NB4 (cell line): ENCODE measurements around the gene SLCO2A1.

Source experiments
- DNase-seq: peaks from one replicate; pipeline ENCODE4 v3.0.0; 2010; ENCODE audit warnings: low read depth
- H3K4me3 ChIP-seq: one replicate; pipeline ENCODE4 v1.5.1; 2011; ENCODE audit warnings: mild to moderate bottlenecking, low read depth, low read length, moderate library complexity
- CTCF ChIP-seq: IDR thresholded peaks from one replicate; pipeline ENCODE4 v1.5.1; 2012; ENCODE audit warnings: low read depth, low read length
- MYC ChIP-seq: IDR thresholded peaks from 2 replicates; pipeline ENCODE4 v1.6.1; 2011; ENCODE audit warnings: low read depth, low read length
- POLR2A ChIP-seq: IDR thresholded peaks from 2 replicates; pipeline ENCODE4 v1.6.1; 2011; ENCODE audit warnings: mild to moderate bottlenecking; ENCODE audit not compliant: insufficient read length; ENCODE audit errors: extremely low read depth
- TF ChIP-seq, protein P1 (sequence below): IDR thresholded peaks from 2 replicates; pipeline ENCODE4 v1.6.1; 2011; ENCODE audit warnings: low read depth, low read length

SLCO2A1 gene

DNA sequence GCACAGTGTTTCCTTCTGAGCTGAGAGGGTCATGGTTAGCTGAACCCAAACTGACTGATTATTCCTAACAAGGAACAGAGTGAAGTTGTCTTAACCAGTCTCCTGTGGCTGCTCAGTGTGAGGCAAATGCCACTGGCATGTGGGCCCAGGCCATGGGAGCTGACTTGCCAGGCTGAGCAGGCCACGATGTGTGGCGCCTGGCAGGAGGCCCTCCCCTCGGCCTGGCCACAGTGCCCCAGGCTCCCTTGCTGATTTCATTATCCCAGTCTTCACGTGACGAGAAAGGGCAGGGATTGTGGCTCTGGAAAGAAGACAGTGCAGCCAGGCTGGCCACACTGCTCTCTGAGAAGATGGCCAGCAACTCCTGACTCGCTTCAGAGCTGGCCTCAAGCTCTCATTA is 58.8 kb downstream of the SLCO2A1 start:
- no peak overlapping the region for H3K4me3 ChIP-seq
- no peak for DNase-seq
- TF ChIP-seq CTCF, result no peak
- TF ChIP-seq MYC, result no peak
- TF ChIP-seq, protein P1, sequence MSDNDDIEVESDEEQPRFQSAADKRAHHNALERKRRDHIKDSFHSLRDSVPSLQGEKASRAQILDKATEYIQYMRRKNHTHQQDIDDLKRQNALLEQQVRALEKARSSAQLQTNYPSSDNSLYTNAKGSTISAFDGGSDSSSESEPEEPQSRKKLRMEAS, result no peak
- no peak for TF ChIP-seq POLR2A

DNA sequence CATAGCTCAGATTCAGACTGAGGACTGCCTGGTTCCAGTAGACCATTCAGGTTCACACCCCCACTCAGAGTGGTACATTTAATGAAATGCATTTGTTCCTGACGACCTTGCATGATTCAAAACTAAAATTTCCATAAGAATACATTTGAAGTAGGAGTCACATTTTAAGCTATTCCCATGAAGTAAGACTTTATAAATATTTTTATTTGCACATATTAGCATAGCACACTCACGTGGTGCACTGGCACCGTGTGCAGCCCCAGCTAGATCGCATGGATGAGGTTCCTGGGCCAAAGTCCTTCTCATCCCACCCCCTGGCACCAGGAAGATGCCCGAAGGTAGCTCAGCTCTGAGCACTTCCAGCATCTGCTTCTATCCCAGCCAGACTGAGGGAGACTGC is 59.4 kb downstream of the SLCO2A1 start:
- no peak overlapping the region for H3K4me3 ChIP-seq
- TF ChIP-seq POLR2A (no peak), CTCF (no peak), MYC (no peak)
- TF ChIP-seq, protein P1, result no peak
- no peak for DNase-seq

DNA sequence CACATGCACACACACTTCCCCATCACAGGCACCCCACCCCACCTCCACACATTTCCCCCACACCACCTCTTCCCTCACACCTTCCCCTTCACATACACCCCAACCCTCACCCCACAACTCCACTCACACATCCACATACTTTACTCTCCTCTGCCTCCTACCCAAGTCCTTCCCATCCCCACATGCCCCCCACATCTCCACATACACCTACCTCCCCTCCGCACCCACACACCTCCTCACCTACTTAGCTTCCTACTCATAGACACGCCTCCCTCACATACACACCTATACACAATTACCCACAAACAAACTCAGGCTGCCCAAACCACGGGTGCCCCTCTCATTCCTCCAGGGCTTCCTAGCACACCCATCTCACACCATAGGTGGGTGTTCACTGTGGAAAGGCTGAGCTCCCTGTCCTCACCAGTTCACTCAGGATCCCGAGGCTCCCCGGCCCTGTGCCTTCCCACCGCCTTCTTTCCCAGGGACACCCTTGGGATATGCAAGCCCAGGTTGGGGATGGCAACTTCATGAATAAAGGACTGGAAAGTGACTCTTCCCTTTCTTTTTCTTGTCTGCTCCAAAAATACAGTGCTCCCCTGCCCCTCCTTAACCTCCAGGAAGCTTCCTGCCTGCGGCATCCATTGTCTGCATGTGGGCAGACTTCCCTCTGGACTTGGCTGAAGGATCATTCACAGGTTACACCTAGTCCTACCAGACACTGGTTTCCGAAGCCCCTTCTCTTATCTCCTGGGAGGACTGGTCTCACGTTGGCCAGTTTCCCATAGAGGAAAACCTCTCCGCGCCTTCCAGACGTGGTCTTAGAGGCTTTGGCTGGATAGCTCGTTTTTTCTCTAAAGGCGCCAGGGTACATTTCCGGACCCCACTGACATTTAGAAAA is 61.5 kb downstream of the SLCO2A1 start:
- no peak overlapping the region for H3K4me3 ChIP-seq
- no peak for DNase-seq
- TF ChIP-seq MYC (no peak), CTCF (no peak), POLR2A (no peak)
- TF ChIP-seq, protein P1, result no peak

DNA sequence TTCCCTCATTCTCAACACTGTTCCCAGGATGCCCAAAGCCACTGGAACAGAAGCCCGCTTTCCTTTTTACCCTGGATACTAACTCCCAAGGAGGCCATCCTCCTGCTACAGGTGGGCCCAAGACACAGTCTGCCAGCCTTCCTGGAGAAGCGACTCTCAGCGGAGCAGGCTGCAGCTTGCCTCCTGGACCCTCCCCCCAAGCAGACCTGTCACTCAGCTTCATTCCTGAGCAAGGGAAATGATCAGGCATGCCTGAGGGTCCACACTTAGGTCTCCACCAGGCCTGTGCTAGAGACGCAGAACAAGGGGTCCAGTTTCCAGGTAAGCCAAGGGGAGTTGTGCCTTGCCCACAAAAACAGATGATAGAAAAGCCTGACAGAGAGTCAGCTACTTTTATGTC is 62.8 kb downstream of the SLCO2A1 start:
- no peak for DNase-seq
- TF ChIP-seq MYC (no peak), POLR2A (no peak)

DNA sequence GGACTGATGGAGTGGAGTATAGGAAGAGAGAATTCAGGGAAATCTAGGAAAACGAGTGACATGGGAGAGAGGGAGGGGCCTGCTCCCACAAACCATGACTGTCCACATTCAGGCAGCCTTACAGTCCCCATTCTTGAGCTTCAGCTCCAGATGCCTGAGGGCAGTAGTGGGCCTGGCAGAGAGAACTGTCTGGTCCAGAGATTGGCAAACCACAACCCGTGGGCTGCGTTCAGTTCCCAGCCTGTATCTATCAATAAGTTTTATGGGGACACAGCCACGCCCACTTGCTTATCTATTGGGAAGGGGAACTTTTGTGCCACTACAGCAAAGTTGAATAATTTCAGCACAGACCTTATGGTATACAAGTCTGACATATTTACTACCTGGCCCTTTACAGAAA is 63.8 kb downstream of the SLCO2A1 start:
- TF ChIP-seq CTCF, result no peak
- peak overlapping the region; percentile 28 for H3K4me3 ChIP-seq
- DNase-seq, result peak; percentile 66

More for the DNA sequence above, 62.8 kb downstream of the SLCO2A1 start:
- no peak overlapping the region for H3K4me3 ChIP-seq

- peak overlapping the region; percentile 28 for H3K4me3 ChIP-seq
- peak; percentile 95 for DNase-seq
- TF ChIP-seq CTCF (no peak), MYC (peak; percentile 66), POLR2A (no peak)
- TF ChIP-seq, protein P1, result peak; percentile 82
These were observed 64.6 kb downstream of the SLCO2A1 start for GRCh38 chr3:133965013-133965570.
